ENCODE measurements around the gene SMARCD1. TPM values are rescaled to one million over a fixed set of nuclear protein-coding genes. Genes with fewer than 3 reads are reported as not detected.

Gene SMARCD1
- total and polyA plus RNA-seq, 2 experiments from 2014 or later = 27.9 to 33.4 TPM

DNA sequence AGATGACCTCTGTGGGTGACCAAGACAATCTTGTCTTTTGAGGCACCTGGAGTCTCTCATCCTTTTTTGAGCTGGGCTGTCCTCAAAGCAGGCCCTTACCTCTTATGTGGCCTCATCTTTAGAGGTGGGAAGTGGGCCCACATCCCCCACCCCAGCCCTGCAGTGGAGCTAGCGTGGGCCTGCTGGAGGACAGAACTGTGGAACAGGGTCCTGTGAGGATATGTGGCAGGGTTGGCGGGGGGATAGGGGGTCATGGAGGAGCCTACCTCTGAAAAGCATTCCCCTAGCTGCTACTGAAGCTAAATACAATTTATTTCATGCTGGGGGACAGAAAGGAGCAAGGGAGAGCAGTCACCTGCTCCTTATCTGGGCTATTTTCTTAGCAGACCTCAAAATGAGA is 18.2 kb downstream of the SMARCD1 start:
- no peaks in the 10 kb centered on the region for H3K27me3 ChIP-seq
- no peak overlapping the region for H3K4me3 ChIP-seq
- TF ChIP-seq EZH2phosphoT487 (IDR thresholded peaks at IDR 0.05; ENCODE audit: low read depth, severe bottlenecking, unreplicated experiment) (no peak), EZH2 (IDR thresholded peaks at IDR 0.05; ENCODE audit: borderline replicate concordance) (no peak)
- TF ChIP-seq, protein P1, sequence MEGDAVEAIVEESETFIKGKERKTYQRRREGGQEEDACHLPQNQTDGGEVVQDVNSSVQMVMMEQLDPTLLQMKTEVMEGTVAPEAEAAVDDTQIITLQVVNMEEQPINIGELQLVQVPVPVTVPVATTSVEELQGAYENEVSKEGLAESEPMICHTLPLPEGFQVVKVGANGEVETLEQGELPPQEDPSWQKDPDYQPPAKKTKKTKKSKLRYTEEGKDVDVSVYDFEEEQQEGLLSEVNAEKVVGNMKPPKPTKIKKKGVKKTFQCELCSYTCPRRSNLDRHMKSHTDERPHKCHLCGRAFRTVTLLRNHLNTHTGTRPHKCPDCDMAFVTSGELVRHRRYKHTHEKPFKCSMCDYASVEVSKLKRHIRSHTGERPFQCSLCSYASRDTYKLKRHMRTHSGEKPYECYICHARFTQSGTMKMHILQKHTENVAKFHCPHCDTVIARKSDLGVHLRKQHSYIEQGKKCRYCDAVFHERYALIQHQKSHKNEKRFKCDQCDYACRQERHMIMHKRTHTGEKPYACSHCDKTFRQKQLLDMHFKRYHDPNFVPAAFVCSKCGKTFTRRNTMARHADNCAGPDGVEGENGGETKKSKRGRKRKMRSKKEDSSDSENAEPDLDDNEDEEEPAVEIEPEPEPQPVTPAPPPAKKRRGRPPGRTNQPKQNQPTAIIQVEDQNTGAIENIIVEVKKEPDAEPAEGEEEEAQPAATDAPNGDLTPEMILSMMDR (IDR thresholded peaks at IDR 0.05; ENCODE audit: poor library complexity) = no peak
- peaks cover 25% of the 10 kb centered on the region for H3K4me1 ChIP-seq (ENCODE audit: insufficient read depth)
- H3K27ac ChIP-seq = peak overlapping the region; percentile 84
- DNase-seq (ENCODE audit: low spot score) = no peak
- H3K4me2 ChIP-seq = peak overlapping the region; percentile 76
- peaks cover 2% of the 10 kb centered on the region for H3K79me2 ChIP-seq
- H3K36me3 ChIP-seq (replicated peaks; ENCODE audit: insufficient read depth, low read depth) = no peaks in the 10 kb centered on the region
- H4K20me1 ChIP-seq (ENCODE audit: insufficient read depth, poor library complexity, severe bottlenecking) = no peaks in the 10 kb centered on the region
- no peaks in the 10 kb centered on the region for H3K9me3 ChIP-seq (ENCODE audit: low read depth)
- H3K9me2 ChIP-seq (replicated peaks; ENCODE audit: insufficient read depth) = no peaks in the 10 kb centered on the region
- no peak overlapping the region for H2AFZ ChIP-seq
- WGBS (ENCODE audit: low lambda C conversion rate, missing lambda C conversion rate) = 95% methylated on average over 2 of the region's 2 CpGs

DNA sequence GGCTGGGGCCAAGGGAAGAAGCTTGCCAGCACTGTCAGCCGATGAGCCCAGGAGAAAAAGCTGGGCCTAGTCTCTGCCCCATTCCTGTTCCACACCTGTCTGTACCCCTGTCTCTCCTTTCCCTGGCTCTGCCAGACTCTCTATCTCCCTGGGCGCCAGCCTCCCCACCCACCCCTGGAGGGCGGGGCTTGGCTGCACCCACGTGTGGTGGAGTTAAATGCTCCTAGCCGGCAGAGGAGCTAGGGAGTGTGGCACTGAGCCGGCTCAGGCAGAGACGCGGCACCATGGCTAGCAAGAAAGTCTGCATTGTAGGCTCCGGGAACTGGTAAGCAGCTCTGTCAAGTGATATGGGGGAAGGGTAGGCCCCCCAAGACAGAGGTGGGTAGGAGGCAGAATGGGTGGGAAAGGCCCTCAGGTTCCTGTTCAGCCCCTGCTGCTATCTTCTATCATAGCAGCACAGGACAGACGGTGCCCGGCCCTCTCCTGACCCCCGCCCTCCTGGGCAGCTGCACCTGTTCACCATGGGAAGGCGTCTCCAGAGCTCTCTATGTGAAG is 18.7 kb downstream of the SMARCD1 start, which contains the start of gene GPD1:
Gene GPD1, plus strand, starts transcription at position 242 of the 555 bp plus-strand sequence. Its CDS starts 43 bp downstream, at position 285.
- no peaks in the 10 kb centered on the region for H4K20me1 ChIP-seq (ENCODE audit: insufficient read depth, poor library complexity, severe bottlenecking)
- H3K27ac ChIP-seq = peak within 1 kb of the TSS; percentile 84
- WGBS (ENCODE audit: low lambda C conversion rate, missing lambda C conversion rate) = 35% methylated on average over 13 of the region's 13 CpGs
- H3K27me3 ChIP-seq = no peaks in the 10 kb centered on the region
- H3K9me3 ChIP-seq (ENCODE audit: low read depth) = no peaks in the 10 kb centered on the region
- peaks cover 2% of the 10 kb centered on the region for H3K79me2 ChIP-seq
- no peaks in the 10 kb centered on the region for H3K36me3 ChIP-seq (replicated peaks; ENCODE audit: insufficient read depth, low read depth)
- no peak within 1 kb of the TSS for H3K4me3 ChIP-seq
- H3K4me2 ChIP-seq = peak within 1 kb of the TSS; percentile 76
- TF ChIP-seq EZH2 (IDR thresholded peaks at IDR 0.05; ENCODE audit: borderline replicate concordance) = no peak
- no peak for TF ChIP-seq EZH2phosphoT487 (IDR thresholded peaks at IDR 0.05; ENCODE audit: low read depth, severe bottlenecking, unreplicated experiment)
- TF ChIP-seq, protein P1 (IDR thresholded peaks at IDR 0.05; ENCODE audit: poor library complexity) = no peak
- peak; percentile 92 for DNase-seq (ENCODE audit: low spot score)
- no peaks in the 10 kb centered on the region for H3K9me2 ChIP-seq (replicated peaks; ENCODE audit: insufficient read depth)
- H3K4me1 ChIP-seq (ENCODE audit: insufficient read depth) = peaks cover 25% of the 10 kb centered on the region
- no peak within 1 kb of the TSS for H2AFZ ChIP-seq

DNA sequence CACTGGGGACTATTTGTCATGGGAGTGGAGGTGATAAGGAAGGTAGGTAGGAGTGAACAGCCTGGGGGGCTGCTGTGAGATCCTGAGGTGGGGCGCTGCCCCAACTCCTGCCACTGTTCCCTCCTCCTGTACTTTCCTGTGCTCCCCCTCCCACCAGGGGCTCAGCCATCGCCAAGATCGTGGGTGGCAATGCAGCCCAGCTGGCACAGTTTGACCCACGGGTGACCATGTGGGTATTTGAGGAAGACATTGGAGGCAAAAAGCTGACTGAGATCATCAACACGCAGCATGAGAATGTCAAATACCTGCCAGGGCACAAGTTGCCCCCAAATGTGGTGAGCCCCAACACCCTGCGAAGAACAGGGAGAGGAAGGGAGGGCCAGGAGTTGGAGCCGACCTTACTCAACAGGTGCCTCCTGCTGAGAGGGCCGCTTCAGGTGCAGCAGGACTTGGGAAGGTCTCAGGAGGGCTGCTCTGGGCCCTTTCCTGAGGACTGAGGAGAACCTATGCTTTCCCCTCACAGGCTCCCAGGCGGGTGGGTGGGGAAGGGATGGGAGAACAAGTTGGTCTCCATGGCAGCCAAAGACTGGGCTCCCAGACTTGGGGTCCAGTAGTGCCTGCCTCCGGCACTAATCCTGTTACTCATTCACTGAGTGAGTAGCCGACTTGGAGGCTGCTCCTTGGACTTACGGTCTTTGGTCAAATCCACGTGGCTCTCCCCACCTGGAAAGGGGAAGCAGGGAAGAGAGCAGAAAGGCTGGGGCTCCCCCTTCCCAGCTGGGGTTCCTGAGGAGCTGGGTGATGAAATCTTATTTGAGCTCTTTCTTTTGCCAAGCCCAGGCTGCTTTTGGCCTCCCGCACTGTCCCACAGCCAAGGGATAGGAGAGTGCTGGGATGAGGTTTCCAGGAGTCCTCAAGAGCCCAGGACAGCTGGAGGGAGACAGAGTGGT is 19.6 kb downstream of the SMARCD1 start:
- Histone ChIP-seq H3K36me3 (replicated peaks; ENCODE audit: insufficient read depth, low read depth) (no peaks in the 10 kb centered on the region), H3K4me1 (ENCODE audit: insufficient read depth) (peaks cover 31% of the 10 kb centered on the region), H3K9me2 (replicated peaks; ENCODE audit: insufficient read depth) (no peaks in the 10 kb centered on the region), H3K9me3 (ENCODE audit: low read depth) (no peaks in the 10 kb centered on the region), H3K27ac (peak overlapping the region; percentile 84), H2AFZ (no peak overlapping the region), H3K4me2 (peak overlapping the region; percentile 76), H4K20me1 (ENCODE audit: insufficient read depth, poor library complexity, severe bottlenecking) (no peaks in the 10 kb centered on the region), H3K27me3 (no peaks in the 10 kb centered on the region), H3K4me3 (no peak overlapping the region), H3K79me2 (peaks cover 2% of the 10 kb centered on the region)
- TF ChIP-seq EZH2phosphoT487 (IDR thresholded peaks at IDR 0.05; ENCODE audit: low read depth, severe bottlenecking, unreplicated experiment) (no peak), EZH2 (IDR thresholded peaks at IDR 0.05; ENCODE audit: borderline replicate concordance) (no peak)
- TF ChIP-seq, protein P1 (IDR thresholded peaks at IDR 0.05; ENCODE audit: poor library complexity) = no peak
- peak; percentile 68 for DNase-seq (ENCODE audit: low spot score)
- 73% methylated on average over 13 of the region's 14 CpGs for WGBS (ENCODE audit: low lambda C conversion rate, missing lambda C conversion rate)
